T-helper 1 cell (primary cell): Measurements from ENCODE around the gene TARS3.
A peak's percentile ranks its signal among the peaks of the same experiment; 100 is the strongest.

Source experiments
- DNase-seq, 5 donors: peaks; one replicate each; pipeline ENCODE4 v3.0.0-alpha.2; 2012 to 2020

Gene TARS3

DNA sequence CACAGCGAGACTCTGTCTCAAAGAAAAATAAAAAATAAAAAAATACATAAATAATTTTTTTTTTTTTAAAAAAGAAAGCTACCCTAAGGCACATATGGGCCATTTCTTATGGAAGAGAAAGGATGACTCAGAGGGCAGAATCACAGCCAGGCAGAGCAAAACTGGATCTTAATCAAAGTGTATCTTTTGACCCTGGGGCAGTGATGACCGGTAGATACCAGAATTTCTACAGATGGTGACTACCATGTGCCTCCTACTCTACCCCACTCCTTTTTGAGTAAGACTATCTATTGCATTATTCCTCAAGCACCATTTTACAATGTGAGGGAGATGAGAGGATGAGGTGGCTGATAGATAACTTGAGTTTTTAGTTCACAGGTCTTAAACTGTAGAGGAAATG is 26.0 kb downstream of the TARS3 start:
- no peak for DNase-seq

DNA sequence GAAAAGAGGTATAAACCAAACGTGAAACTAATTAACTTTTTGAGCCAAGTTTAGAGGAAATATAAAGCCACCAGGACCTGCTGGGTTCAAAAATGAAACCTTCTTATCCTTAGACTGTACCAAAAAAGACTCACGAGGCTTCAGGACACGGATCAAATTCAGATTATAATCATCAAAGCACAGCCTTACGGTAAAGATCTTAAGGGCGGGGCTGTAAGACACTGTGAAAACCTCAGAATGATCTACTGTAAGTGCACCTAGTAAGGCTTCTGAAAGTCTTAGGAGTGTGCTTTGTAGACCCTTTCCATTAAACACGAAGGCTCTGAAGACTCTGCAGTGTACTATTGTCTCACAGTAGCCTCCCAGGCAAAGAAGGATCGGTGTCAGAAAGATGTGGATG is 26.8 kb downstream of the TARS3 start:
- DNase-seq = peak in 1 of 5 donors; percentile 53

GRCh38 chr15:101696829-101697228 is 27.4 kb downstream of the TARS3 start:
- no peak for DNase-seq

DNA sequence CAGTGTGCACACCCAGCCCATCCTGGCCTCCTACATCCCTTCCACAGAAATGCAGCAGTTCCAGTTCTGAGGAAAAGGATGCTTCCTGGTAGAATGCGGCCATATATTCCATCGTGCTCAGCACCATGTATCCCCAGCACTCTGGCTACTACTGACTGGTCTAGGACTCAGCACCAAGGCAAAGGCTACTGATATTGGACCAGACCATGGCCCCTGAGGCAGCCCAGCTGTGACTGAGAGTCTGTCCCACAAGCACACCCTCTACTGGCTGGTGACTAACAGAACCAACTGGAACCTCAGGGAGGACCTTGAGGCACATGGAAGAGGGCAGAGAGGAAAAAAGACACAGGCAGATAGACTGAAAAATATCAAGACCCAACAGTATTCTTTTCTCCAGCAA is 30.0 kb downstream of the TARS3 start:
- DNase-seq = no peak

DNA sequence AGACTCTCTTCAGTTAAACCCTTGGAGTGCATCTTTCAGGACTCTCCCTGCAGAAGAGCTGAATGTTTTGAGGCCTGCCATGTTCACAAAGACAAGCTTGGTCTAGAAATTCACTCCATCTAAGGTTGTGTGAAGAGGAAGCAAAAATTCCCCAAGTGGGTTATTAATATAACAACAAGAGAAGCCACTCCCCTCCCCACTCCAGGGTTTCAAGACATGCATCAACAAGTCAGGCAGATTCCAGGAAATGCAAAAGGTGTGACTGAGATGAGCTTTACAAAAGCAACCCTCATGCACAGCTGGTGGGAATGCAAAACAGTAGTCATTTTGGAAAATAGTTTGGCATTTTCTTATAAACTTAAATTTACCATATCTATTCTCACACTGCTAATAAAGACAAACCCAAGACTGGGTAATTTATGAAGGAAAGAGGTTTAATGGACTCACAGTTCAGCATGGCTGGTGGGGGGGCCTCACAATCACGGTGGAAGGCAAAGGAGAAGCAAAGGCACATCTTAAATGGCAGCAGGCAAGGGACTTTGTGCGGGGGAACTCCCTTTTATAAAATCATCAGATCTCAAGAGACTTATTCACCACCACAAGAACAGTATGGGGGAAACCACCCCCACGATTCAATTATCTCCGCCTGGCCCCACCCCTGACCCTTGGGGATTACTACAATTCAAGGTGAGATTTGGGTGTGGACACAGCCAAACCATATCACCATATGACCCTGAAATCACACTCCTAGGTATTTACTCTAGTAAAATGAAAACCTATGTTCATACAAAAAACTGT is 31.3 kb downstream of the TARS3 start:
- DNase-seq = no peak

GRCh38 chr15:101689901-101690300 is 34.4 kb downstream of the TARS3 start:
- DNase-seq = peak in 1 of 5 donors; percentile 62

GRCh38 chr15:101686718-101687117 is 37.6 kb downstream of the TARS3 start:
- no peak for DNase-seq

GRCh38 chr15:101684877-101685276 is 39.4 kb downstream of the TARS3 start:
- DNase-seq = no peak

DNA sequence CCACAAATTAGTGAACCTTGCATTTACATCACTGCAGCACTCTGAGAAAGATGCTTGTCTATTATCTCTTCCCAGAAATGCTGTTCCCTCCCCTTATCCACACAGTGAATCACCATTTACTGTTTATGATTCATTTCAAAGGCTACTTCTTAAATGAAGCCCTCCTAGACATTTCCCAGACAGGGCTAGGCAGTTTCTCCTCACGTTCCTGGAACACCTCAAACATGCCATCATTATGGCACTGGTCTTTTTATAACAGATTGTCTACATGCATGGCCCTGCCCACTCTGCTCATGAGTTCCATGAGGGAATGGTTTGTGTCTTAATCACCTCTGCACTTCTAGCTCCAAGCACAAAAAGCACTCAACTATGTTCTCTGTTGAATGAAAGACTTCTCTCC is 39.9 kb downstream of the TARS3 start:
- no peak for DNase-seq

DNA sequence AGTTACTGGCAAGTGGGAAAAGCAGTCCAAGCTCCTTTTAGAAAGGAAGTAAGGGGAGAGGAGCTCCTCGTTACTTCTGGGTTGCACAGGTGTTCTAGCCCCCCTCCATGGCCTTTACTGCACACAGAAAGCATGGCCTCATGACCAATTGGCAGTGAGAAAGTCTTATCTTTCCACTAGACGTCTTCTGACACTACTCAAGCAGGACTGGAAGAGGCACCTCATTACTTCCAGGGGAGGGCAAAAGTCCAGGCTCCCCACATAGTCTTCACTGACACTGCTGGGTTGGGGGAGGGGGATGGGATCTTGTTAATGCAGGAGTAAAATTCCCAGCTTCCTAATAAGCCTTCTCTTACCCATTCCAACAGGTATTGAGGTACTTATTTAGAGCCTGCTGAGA is 44.5 kb downstream of the TARS3 start:
- no peak for DNase-seq

- DNase-seq = no peak
Observed at GRCh38 chr15:101676921-101677329, 47.3 kb downstream of the TARS3 start.

DNA sequence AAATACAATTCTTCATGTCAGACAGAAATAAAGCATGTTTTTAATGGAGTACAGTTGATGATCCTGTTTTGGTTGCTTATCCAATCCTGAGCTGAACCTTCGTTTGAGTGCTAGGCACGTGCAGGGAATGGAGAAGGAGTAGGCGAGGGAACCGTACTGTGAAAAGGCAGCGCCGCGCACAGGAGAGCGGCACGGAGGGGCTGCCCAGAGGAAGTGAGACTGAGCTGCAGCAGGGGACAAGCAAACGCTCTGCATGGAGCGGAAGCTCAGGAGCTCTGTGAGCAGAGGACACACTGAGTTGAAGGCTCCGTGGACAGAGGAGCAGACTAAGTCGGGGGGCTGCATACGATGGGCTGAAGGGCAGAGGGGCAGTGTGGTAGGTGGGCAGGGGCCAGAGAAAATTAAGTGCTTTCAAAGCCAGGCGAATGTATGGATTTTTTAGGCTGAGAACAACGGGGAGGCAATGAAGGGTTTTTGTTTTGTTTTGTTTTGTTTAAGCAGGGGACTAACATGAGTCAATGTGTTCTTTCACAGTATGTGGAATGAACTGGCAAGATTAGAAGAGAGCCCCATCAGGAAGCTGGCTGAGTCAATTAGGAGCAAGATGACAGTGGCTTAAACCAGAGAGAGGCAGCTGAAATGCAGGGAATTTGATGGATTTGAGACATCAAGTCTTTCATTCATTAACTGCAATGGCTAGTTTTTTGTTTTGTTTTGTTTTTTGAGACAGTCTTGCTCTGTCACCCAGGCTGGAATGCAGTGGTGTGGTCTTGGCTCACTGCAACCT is 48.3 kb downstream of the TARS3 start:
- DNase-seq = peak in 1 of 5 donors; percentile 45

DNA sequence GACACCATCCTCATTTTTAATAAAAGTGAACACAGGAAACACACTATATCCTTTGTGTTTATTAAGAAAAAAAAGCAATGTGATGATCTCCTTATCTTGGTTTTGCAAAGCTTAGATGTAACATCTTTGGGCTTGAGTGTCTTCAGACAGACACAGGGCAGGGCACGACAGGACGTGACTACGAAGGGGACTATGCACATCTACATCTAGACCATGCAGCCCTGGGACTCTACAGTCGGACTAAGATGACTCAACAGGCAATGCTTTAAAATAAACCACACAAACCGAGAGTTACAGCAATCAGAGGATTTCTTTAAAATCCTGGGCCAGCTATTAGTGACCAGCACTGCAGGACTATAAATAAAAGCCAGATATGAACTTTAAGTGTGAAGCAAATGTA is 49.3 kb downstream of the TARS3 start:
- peak in 1 of 5 donors; percentile 30 for DNase-seq

DNA sequence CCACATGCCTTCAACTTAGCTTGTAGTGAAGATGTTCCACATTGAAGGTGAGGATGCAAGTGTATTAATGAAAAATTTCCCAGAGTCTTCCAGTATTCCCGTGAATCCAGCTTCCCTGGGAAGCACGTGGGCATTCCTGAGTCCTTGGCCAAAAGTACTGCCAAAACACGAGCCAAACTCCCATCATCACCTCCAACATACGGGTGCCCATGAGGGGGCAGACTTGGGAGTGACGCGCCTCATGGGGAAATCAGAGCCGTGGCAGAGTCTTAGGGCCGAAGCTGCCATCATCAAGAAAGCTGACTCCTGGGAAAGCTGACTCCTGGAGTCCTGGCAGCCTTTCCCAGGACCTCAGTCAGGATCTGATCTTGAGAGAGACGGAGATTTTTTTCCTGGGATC is 52.0 kb downstream of the TARS3 start:
- no peak for DNase-seq

GRCh38 chr15:101669744-101670143 is 54.5 kb downstream of the TARS3 start:
- no peak for DNase-seq

DNA sequence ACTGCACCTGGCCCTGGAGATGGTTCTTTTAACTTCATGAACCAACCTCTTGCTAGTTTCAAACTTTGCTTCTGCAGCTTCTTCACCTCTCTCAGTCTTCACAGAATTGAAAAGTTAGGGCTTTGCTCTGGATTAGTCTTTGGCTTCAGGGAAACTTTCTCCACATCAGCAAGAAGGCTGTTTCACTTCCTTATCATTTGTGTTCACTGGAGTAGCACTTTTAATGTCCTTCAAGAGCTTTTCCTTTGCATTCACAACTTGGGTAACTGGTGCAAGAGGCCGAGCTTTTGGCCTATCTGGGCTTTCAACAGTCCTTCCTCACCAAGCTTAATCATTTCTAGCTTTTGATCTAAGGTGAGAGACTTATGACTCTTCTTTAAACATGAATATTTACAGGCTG is 56.4 kb downstream of the TARS3 start:
- no peak for DNase-seq

DNA sequence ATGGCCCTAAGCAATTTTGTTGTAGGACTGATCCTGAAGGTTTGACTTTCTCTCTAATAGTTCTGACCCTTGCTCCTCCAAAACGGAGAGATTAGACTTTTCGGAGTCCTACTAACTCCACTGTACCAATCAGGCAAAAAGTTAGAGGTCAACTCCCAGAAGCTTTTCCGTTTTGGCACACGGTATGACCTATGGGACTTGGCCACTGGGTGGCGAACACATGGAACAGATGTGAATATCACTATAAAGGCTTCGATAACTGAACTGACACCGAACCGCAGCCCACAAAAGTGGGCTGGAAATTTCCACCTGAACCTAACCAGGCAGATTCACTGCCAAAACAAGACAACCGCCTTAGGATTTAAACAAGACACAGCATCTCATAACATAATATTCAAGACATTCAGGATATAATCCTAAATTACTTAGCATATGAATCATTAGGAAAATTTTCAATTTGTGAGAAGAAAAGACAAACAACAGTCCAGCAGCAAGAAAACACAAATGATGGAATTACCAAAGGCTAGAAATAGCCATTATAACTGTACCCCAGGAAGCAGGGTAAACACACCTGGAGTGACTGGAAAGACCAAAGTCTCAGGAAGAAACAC is 59.9 kb downstream of the TARS3 start:
- no peak for DNase-seq

DNA sequence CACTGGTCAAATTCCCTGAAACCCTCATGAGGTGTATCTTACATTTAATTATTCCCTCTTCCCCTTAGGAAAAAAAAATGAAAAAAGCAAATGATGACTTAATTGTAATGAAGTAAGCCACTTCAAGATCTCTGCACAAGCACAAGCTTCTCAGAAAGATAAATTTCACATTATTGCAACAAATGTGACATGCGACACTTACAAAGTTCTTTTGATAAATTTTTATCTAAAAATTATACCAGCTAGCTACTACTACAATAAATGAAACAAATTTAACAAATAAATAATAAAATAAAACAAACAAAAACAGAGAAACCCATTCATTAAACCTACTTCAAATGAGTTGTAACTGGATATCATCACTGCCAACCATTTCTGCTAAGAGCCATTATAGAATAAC is 62.1 kb downstream of the TARS3 start:
- no peak for DNase-seq

DNA sequence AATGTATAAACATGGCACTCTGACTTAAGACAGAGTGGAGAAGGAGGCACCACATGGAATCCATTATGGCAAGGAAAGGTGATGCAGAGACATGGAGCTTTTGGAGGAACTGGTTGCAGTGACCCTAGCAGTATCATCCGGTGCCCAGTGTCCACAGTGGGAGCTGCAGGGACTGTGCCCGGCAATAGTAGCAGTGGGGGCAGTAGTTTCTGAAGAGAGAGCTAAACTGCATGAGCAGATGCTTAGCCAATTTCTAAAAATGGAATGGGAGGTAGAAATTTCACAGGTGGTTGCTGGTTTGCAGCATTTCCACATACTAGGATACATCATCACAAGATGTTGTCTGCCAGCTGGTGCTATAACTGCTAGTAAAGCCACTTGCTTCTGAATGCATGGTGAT is 64.3 kb downstream of the TARS3 start:
- no peak for DNase-seq

DNA sequence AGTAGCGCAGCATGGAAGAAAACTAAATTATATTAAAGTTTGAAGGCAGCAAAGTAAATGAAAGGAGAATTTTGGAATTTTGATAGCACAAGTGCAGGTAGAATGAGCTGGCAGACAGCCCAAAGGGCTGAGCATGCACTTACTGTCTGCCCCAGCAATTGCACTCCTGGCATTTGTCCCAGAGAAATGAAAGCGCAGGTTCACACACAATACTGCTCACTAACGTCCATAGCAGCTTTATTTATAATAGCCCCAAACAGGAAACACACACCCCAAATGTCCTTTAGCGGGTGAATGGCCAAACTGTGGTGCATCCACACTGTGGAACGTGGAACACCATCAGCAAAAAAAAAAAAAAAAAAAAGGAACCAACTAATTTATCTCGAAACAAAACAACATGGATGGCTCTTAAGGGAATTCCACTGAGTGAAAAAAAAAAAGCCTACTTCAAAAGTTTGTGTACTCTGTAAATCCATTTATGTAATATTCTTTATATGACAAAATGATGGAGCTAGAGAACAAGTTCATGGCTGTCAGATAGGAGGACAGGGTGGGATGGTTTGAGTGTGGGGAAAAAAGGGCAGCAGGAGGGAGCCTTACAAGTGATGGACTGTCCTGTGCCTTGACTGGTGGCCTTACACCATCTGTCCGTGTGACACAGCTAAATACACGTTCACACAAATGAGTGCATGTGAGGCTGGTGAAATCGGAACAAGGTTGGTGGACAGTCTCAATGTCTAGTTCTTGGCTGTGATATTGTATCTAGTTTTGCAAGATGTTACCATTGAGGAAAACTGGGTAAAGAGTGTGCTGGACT is 66.1 kb downstream of the TARS3 start:
- DNase-seq = no peak

- DNase-seq = no peak
Observed at GRCh38 chr15:101657171-101657570, 67.1 kb downstream of the TARS3 start.

- DNase-seq = peak in 1 of 5 donors; percentile 12
Observed at GRCh38 chr15:101654624-101655337, 69.5 kb downstream of the TARS3 start.
